Measurements from ENCODE around the gene LHX6. TPM values are rescaled to one million over a fixed set of nuclear protein-coding genes. Genes with fewer than 3 reads are reported as not detected.

The LHX6 gene
- polyA plus RNA-seq, 2 of the 4 experiments (the other 2 are of a cell fraction), result 0.14 to 0.26 TPM

- POLR2A ChIA-PET, result no interaction called here
- no peak overlapping the region for H3K4me2 ChIP-seq
- DNase-seq (ENCODE audit: low read depth in 1 of 2, low spot score in 1 of 2), result no peak
- TF ChIP-seq RCOR1 (IDR thresholded peaks at IDR 0.05; ENCODE audit: low read depth, low read length), result no peak
- TF ChIP-seq CBX8 (IDR thresholded peaks at IDR 0.05), result no peak
- no peak for TF ChIP-seq PHF8 (IDR thresholded peaks at IDR 0.05; ENCODE audit: borderline replicate concordance, low read depth)
- TF ChIP-seq KDM1A (IDR thresholded peaks at IDR 0.05; ENCODE audit: low read depth), result no peak
- no peak for TF ChIP-seq CEBPB (IDR thresholded peaks at IDR 0.05)
- FAIRE-seq, result no peak
- CTCF ChIA-PET, result no interaction called here
- H3K27ac ChIP-seq, result no peak overlapping the region
- no peak for ATAC-seq
- H3K4me1 ChIP-seq, result peaks cover 12% of the 10 kb centered on the region; the same call in 1 of the 3 replicates
- no peaks in the 10 kb centered on the region for H3K9me3 ChIP-seq
- H3K4me3 ChIP-seq, result no peak overlapping the region
- WGBS (ENCODE audit: missing lambda C conversion rate), result 88% methylated on average over 2 of the region's 2 CpGs
These were observed 30.2 kb upstream of the LHX6 start for GRCh38 chr9:122258886-122259415.

GRCh38 chr9:122256206-122256605 is 27.4 kb upstream of the LHX6 start:
- POLR2A ChIA-PET, result no interaction called here
- CTCF ChIA-PET, result interaction anchor here (0.9 kb wide), 1 partner anchor 14 kb away, joined by 3 read pairs; no protein-coding TSS in a partner anchor
- Histone ChIP-seq H3K4me1 (no peaks in the 10 kb centered on the region), H3K4me3 (no peak overlapping the region), H3K9me3 (no peaks in the 10 kb centered on the region), H3K4me2 (no peak overlapping the region), H3K27ac (no peak overlapping the region)
- DNase-seq (ENCODE audit: low read depth in 1 of 2, low spot score in 1 of 2) (no peak), FAIRE-seq (no peak), ATAC-seq (no peak)
- TF ChIP-seq ZFP36 (IDR thresholded peaks at IDR 0.05; ENCODE audit: borderline replicate concordance, partially characterized antibody), result no peak
- TF ChIP-seq FOSL2 (IDR thresholded peaks at IDR 0.05), result no peak
- TF ChIP-seq FOSL2 (CRISPR knock-in tag; IDR thresholded peaks at IDR 0.05), result no peak
- no peak for TF ChIP-seq SMC3 (IDR thresholded peaks at IDR 0.05)
- no peak for TF ChIP-seq ELK1 (IDR thresholded peaks at IDR 0.05; ENCODE audit: low read depth, low read length)
- TF ChIP-seq RAD21 (conservative IDR thresholded peaks at IDR 0.05 in 1 of 2, IDR thresholded peaks at IDR 0.05 in 1 of 2), result no peak
- TF ChIP-seq BHLHE40 (IDR thresholded peaks at IDR 0.05; ENCODE audit: low read depth, low read length), result no peak
- TF ChIP-seq BCL3 (IDR thresholded peaks at IDR 0.05), result no peak
- no peak for TF ChIP-seq CEBPB (IDR thresholded peaks at IDR 0.05)
- no peak for TF ChIP-seq REST (IDR thresholded peaks at IDR 0.05)
- TF ChIP-seq POLR2A (IDR thresholded peaks at IDR 0.05; ENCODE audit: low read length), result no peak
- no peak for TF ChIP-seq JUNB (IDR thresholded peaks at IDR 0.05)
- TF ChIP-seq CTCF (IDR thresholded peaks at IDR 0.05), result no peak
- TF ChIP-seq ZNF302 (CRISPR knock-in tag; IDR thresholded peaks at IDR 0.05), result no peak
- TF ChIP-seq ESRRA (IDR thresholded peaks at IDR 0.05; ENCODE audit: borderline replicate concordance, low read length), result no peak
- TF ChIP-seq MAFK (IDR thresholded peaks at IDR 0.05; ENCODE audit: partially characterized antibody), result no peak
- TF ChIP-seq JUN (IDR thresholded peaks at IDR 0.05), result no peak
- TF ChIP-seq RNF2 (IDR thresholded peaks at IDR 0.05; ENCODE audit: borderline replicate concordance, low read depth), result no peak
- 86% methylated on average over 5 of the region's 5 CpGs for WGBS (ENCODE audit: missing lambda C conversion rate)

Data from A549 (cell line).